ENCODE measurements around the gene CDK8.

DNA sequence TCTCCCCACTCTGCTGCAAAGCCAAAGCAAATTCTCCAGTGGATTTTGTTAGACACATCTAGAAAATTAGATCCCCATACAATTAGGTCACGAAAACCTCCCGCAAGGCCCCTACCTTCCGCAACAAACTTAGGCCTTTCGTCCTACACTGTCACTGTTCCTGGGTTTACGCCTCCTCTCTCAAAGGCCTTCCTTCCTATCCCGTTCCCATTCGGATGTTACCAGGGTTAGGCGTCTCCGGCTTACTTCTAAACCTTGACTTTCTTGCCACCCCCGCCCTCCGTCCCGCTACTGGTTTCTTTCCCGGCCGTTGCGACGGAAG, 32.6 kb upstream of the CDK8 start:
- TF ChIP-seq, protein P1, sequence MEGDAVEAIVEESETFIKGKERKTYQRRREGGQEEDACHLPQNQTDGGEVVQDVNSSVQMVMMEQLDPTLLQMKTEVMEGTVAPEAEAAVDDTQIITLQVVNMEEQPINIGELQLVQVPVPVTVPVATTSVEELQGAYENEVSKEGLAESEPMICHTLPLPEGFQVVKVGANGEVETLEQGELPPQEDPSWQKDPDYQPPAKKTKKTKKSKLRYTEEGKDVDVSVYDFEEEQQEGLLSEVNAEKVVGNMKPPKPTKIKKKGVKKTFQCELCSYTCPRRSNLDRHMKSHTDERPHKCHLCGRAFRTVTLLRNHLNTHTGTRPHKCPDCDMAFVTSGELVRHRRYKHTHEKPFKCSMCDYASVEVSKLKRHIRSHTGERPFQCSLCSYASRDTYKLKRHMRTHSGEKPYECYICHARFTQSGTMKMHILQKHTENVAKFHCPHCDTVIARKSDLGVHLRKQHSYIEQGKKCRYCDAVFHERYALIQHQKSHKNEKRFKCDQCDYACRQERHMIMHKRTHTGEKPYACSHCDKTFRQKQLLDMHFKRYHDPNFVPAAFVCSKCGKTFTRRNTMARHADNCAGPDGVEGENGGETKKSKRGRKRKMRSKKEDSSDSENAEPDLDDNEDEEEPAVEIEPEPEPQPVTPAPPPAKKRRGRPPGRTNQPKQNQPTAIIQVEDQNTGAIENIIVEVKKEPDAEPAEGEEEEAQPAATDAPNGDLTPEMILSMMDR (conservative IDR thresholded peaks at IDR 0.05 in 1 of 2, IDR thresholded peaks at IDR 0.05 in 1 of 2; ENCODE audit: low read depth in 1 of 2, low read length in 2 of 2), result no peak
- TF ChIP-seq EZH2 (IDR thresholded peaks at IDR 0.05; ENCODE audit: low read length, missing control alignments), result no peak
